ENCODE data around the gene UBA6. TPM values are rescaled to one million over a fixed set of nuclear protein-coding genes. Genes with fewer than 3 reads are reported as not detected.

Gene UBA6
- total RNA-seq, 1 donor from 2014 or later = 5.1 TPM

DNA sequence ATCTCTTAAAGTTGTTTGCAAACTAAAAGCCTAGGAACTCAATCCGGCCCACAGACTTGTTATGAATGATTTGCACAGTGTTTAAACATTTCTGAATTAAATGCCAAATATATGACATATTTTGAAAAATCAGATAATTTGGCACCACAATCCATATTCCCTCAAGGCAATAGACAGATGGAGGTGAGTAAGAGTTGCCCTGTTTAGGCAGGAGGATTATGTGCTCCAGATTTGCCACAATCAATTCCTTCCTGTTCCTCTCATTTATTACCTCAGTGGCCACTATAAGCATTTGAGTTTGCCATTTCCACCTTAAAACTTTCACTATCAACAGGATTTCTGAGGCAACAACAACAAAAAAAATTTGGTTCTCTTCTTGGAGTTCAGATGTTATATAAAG lies 18.7 kb downstream of the UBA6 start:
- intact Hi-C loops (cut with DNase I) = no loop called here
- no peak for DNase-seq (ENCODE audit: low spot score in 2 of 2)
- no peak overlapping the region for H3K27ac ChIP-seq
- H3K4me3 ChIP-seq = no peak overlapping the region
- no peaks in the 10 kb centered on the region for H3K9me3 ChIP-seq
- no peaks in the 10 kb centered on the region for H3K27me3 ChIP-seq
- H3K4me1 ChIP-seq = no peaks in the 10 kb centered on the region
- TF ChIP-seq CTCF (IDR thresholded peaks at IDR 0.05) = no peak
- peaks cover 8 to 38% of the 10 kb centered on the region in 2 donors for H3K36me3 ChIP-seq

GRCh38 chr4:67680581-67681222 lies 20.3 kb downstream of the UBA6 start:
- Histone ChIP-seq H3K27ac (no peak overlapping the region), H3K27me3 (no peaks in the 10 kb centered on the region), H3K4me3 (no peak overlapping the region), H3K4me1 (no peaks in the 10 kb centered on the region), H3K36me3 (peaks cover 12 to 49% of the 10 kb centered on the region in 2 donors), H3K9me3 (no peaks in the 10 kb centered on the region)
- no peak for TF ChIP-seq CTCF (IDR thresholded peaks at IDR 0.05)
- no peak for DNase-seq (ENCODE audit: low spot score in 2 of 2)
- intact Hi-C loops (cut with DNase I) = no loop called here

DNA sequence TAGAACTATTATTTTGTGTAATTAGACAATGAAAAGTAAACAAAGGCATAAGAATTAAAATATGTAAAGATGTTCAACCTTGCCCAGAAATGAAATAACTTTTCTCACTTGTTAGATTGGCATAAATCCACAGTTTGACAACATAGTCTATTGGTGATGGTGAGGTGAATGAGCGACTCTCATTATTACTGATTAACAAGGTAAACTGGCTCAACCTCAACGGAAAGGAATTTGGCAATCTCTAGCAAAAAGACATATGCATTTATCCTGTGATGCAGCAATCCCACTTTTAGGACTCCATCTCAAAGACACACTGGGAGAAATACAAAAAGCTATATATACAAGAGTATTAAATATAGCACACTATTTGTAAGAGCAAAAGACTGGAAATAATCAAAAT lies 22.3 kb downstream of the UBA6 start:
- Histone ChIP-seq H3K27me3 (no peaks in the 10 kb centered on the region), H3K36me3 (peaks cover 16 to 68% of the 10 kb centered on the region in 2 donors), H3K9me3 (no peaks in the 10 kb centered on the region), H3K4me3 (no peak overlapping the region), H3K27ac (no peak overlapping the region), H3K4me1 (no peaks in the 10 kb centered on the region)
- intact Hi-C loops (cut with DNase I) = no loop called here
- DNase-seq (ENCODE audit: low spot score in 2 of 2) = no peak
- TF ChIP-seq CTCF (IDR thresholded peaks at IDR 0.05) = no peak

GRCh38 chr4:67674098-67674497 lies 26.9 kb downstream of the UBA6 start:
- Histone ChIP-seq H3K4me3 (no peak overlapping the region), H3K27ac (no peak overlapping the region), H3K27me3 (no peaks in the 10 kb centered on the region), H3K4me1 (no peaks in the 10 kb centered on the region), H3K36me3 (peaks cover 19 to 76% of the 10 kb centered on the region in 2 donors), H3K9me3 (no peaks in the 10 kb centered on the region)
- DNase-seq (ENCODE audit: low spot score in 2 of 2) = no peak
- intact Hi-C loops (cut with DNase I) = no loop called here
- TF ChIP-seq CTCF (IDR thresholded peaks at IDR 0.05) = no peak

DNA sequence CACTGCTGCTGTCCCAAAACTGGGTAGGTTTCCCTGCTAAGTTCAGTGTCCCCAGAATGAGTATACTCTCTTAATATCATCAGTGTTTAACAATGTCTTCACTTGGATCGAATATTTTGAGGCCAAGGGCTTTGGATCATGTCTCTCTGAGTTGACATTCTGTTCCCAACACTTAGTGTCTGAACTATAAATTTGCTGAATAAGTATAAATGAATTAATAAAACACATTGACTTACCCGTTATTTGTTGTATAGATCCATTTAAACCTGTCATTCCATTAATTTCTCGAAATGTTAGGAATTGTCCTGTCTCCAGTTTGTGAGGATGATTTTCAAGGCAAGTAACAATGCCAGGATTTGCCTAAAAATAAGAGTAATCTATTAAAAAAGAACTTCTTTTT lies 32.6 kb downstream of the UBA6 start:
- no peak overlapping the region for H3K4me3 ChIP-seq
- H3K27me3 ChIP-seq = no peaks in the 10 kb centered on the region
- no peak for TF ChIP-seq CTCF (IDR thresholded peaks at IDR 0.05)
- intact Hi-C loops (cut with DNase I) = no loop called here
- DNase-seq (ENCODE audit: low spot score in 2 of 2) = no peak
- no peaks in the 10 kb centered on the region for H3K9me3 ChIP-seq
- H3K27ac ChIP-seq = no peak overlapping the region
- H3K4me1 ChIP-seq = no peaks in the 10 kb centered on the region
- H3K36me3 ChIP-seq = peaks cover 35 to 75% of the 10 kb centered on the region in 2 donors

DNA sequence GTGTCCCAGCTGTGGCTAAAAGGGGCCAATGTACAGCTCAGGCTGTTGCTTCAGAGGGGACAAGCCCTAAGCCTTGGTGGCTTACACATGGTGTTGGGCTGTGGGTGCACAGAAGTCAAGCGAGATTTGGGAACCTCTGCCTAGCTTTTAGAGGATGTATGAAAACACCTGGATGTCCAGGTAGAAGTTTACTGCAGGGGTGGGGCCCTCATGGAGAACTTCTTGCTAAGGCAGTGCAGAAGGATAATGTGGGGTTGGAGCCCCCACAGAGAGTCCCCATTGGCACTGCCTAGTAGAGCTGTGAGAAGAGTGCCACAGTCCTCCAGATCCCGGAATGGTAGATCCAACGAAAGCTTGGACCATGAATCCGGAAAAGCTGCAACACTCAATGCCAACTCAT lies 40.5 kb downstream of the UBA6 start:
- Histone ChIP-seq H3K4me3 (no peak overlapping the region), H3K27ac (no peak overlapping the region), H3K4me1 (no peaks in the 10 kb centered on the region), H3K27me3 (no peaks in the 10 kb centered on the region), H3K9me3 (no peaks in the 10 kb centered on the region), H3K36me3 (peaks cover 39 to 59% of the 10 kb centered on the region in 2 donors)
- no peak for TF ChIP-seq CTCF (IDR thresholded peaks at IDR 0.05)
- DNase-seq (ENCODE audit: low spot score in 2 of 2) = no peak
- intact Hi-C loops (cut with DNase I) = no loop called here
